Measurements from ENCODE around the gene CPB2.

- no peak for TF ChIP-seq CBX3 (IDR thresholded peaks at IDR 0.05; ENCODE audit: low read depth)
- TF ChIP-seq CTCF (IDR thresholded peaks at IDR 0.05 in 2 of 3, conservative IDR thresholded peaks at IDR 0.05 in 1 of 3; ENCODE audit: borderline replicate concordance in 1 of 3, insufficient read depth in 1 of 3, low read depth in 2 of 3, low read length in 2 of 3) = no peak
- no peak for TF ChIP-seq EZH2 (IDR thresholded peaks at IDR 0.05)
- no peak for TF ChIP-seq YY1 (IDR thresholded peaks at IDR 0.05; ENCODE audit: extremely low read depth, insufficient replicate concordance, low read depth, low read length)
- no peak for TF ChIP-seq MAX (IDR thresholded peaks at IDR 0.05)
- no peak for TF ChIP-seq REST (IDR thresholded peaks at IDR 0.05; ENCODE audit: low read depth)
- no peak for TF ChIP-seq POLR2AphosphoS5 (IDR thresholded peaks at IDR 0.05; ENCODE audit: low read depth, low read length)
- TF ChIP-seq POLR2A (IDR thresholded peaks at IDR 0.05; ENCODE audit: borderline replicate concordance, extremely low read depth, insufficient read depth, insufficient read length) = no peak
- no peak for TF ChIP-seq ZBTB33 (IDR thresholded peaks at IDR 0.05; ENCODE audit: extremely low read depth, insufficient replicate concordance, low read length)
Measured at GRCh38 chr13:46103037-46103436, 1.8 kb downstream of the CPB2 start.

All from HCT116 (cell line).